Stimulated activated CD8-positive, alpha-beta memory T cell treated with anti-CD3 and anti-CD28 coated beads, Interleukin-15, amount 100 ng/mL, for 1 hour (primary cell): ENCODE data around the gene MAN2B1.
"Not testable (repeated sequence)": the region's sequence is repeated elsewhere in the genome, so short reads cannot be mapped to it uniquely, and the experiment has no call there.

Experiments used
- DNase-seq: peaks from one replicate; pipeline ENCODE4 v3.0.0-alpha.2; 2020; ENCODE audit warnings: low read depth

Gene MAN2B1

DNA sequence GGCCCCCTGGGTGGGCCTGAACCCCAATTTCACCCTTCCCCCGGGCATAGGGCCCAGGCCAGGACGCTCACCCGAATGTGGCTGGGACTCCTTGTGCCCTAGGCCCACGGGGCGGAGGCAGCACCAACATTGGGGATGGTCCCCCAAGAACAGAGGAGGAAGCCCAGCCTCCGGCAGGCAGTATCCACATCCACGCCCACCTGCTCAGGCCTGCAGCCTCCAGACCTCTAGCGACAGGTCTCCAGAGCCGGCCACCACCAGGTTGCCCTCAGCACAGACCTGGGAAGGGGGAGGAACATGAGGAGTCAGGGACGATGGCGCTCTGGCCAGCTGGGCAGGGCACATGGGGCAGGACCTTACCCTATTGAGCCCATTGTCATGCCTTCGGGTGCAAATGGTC lies 22.5 kb upstream of the MAN2B1 start:
- DNase-seq: no peak

GRCh38 chr19:12687496-12688196 lies 21.1 kb upstream of the MAN2B1 start, which contains the start of gene GNG14:
GNG14 (plus strand) TSS chr19:12687998; CDS start chr19:12688049, 51 bp downstream.
- DNase-seq: no peak

GRCh38 chr19:12685831-12686230 lies 19.3 kb upstream of the MAN2B1 start:
- DNase-seq: no peak

GRCh38 chr19:12681074-12681987 lies 14.8 kb upstream of the MAN2B1 start, which contains the start of gene DHPS:
DHPS (minus strand) TSS chr19:12681880; CDS start chr19:12681766, 114 bp downstream.
- peak; percentile 80 for DNase-seq

GRCh38 chr19:12680034-12680433 lies 13.5 kb upstream of the MAN2B1 start:
- DNase-seq: no peak

GRCh38 chr19:12678039-12678438 lies 11.5 kb upstream of the MAN2B1 start:
- not testable (repeated sequence) for DNase-seq

- DNase-seq: no peak
Measured at GRCh38 chr19:12676928-12677327, 10.4 kb upstream of the MAN2B1 start.

DNA sequence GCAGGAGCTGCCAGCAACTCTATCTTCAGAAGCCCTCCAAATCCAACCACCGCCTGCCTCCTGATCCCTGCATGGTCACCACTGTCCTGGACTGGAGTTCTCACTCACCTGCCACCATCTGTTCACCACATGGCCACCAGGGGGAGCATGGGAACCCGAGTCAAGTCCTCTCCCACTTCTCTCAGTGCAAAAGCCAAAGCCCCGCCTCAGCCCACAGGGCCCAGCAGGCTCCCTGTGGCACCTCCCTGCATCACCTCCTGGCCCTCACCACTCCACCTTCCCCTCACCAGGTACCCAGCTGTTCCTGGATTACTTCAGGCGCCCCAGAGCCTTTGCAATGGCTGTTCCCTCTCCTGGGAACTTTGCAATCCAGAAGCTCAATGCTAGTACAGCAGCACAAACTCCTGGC lies 9.8 kb upstream of the MAN2B1 start:
- DNase-seq: peak; percentile 84

DNA sequence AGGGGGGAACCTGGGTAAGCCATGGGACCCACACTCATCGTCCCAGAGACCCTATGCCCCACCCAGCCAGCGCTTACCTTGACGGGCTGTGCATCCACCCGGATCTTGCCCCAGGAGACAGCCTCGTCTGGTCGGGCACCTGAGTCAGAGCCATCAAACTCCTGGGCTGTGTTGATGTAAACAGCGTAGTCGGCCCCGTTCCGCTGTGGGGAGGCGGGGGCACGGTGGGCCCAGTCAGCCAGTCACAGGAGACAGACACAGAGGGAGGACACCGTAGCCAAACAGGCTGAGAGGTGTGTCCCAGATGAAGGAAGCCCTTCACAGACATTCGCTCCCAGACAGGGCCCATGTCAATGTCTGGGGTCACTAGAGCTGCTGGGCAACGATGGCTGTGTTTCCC lies 9.4 kb upstream of the MAN2B1 start:
- no peak for DNase-seq

- no peak for DNase-seq
Measured at GRCh38 chr19:12675399-12675798, 8.9 kb upstream of the MAN2B1 start.

DNA sequence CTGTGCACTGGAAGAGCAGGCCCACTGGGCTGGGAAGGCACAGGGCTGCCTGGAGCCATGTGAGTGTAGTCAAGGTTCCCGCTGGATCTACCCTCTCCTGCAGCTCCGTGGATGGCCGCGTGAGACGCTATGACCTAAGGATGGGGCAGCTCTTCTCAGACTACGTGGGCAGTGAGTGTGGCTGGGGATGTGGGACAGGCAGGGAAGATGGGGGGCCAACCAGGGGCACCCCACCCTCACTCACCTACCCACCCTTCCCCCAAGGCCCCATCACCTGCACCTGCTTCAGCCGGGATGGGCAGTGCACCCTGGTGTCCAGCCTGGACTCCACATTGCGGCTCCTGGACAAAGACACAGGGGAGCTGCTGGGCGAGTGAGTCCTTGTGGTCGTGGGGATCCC lies 6.2 kb upstream of the MAN2B1 start:
- no peak for DNase-seq

DNA sequence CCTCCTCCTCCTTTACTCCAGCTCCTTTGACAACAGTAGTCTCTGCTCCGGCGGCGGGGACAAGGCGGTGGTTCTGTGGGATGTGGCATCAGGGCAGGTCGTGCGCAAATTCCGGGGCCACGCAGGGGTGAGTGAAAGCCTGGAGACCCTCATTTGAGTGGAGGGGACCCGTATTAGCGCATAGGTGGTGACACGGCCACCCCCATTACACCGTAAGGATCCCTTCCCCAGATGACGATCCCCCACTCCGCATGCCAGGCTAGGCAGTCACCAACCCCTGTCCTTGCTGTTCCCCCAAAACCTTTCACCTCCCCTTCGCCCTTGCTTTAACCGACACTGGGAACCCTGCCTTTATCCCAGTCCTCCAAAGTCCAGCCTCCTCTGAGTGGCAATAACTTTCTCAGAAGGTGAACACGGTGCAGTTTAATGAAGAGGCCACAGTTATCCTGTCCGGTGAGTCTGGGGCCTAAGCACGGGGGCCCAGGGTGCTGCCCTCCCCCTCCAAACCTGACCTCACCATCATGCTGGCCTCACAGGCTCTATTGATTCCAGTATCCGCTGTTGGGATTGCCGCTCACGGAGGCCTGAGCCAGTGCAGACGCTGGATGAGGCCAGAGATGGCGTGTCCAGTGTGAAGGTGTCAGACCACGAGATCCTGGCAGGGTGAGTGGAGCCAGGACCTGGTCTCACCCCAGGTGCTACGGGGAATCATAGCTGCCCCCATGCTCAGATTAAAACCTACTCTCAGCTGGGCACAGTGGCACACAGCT lies 3.8 kb upstream of the MAN2B1 start:
- DNase-seq: no peak

GRCh38 chr19:12669270-12670158 lies 3.0 kb upstream of the MAN2B1 start:
- peak; percentile 57 for DNase-seq

DNA sequence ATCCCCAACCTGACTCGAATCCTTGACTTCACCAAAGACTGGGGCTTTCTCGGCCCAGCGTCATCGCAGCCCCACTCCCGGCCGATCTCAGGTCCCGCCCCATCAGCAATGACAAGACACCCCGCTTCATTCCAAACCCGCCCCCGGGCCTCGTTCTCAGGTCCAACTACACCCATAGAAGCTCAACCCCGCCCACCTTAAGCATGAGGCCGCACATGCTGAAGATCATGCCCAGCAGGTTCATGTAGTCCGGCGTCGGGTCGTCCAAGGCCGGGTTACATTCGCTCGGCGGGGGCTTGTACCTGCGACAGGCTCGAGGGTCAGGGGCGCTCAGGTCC lies 2.4 kb upstream of the MAN2B1 start:
- peak; percentile 34 for DNase-seq

- DNase-seq: no peak
Measured at GRCh38 chr19:12668346-12668745, 1.8 kb upstream of the MAN2B1 start.

DNA sequence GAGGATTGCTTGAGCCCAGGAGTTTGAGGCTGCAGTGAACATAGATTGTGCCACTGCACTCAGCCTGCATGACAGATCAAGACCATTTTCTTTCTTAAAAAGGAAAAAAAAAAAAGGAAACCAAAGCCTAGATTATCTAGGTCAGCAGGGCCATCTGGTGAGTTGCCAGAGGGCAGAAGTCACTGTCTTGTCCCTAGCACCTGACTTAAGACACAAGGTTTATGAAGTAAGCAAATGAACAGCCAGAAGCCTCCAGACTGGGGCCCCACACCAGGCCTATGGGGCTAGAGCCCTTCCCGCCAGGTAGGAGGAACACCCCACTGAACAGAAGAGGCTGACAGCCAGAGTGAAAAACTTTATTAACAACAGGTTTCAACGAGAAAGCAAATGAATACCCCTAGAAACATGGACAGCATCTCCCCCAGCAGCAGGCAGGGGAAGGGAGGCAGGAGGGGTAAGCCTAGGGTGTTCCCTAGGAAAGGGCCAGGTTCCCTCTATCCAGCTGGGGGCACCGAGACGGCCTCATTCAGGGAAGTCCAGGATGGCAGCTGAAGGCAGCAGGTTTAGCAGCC lies 1.3 kb upstream of the MAN2B1 start:
- no peak for DNase-seq

- no peak for DNase-seq
Measured at GRCh38 chr19:12665671-12666264, 774 bp downstream of the MAN2B1 start.

DNA sequence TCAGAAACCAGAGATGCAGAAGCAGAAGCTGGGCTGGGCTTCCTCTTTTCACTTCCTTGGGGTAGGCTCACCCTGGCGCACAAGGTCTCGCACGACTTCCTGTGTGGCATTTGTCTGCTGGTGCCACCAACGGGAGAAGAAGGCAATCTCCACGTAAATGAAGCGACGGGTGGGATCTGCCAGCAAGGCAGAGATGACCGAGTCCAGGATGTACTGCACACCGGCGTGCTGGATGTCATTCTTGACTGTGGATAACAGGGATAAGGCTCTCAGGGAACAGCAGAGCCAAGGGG lies 1.3 kb downstream of the MAN2B1 start:
- DNase-seq: no peak

DNA sequence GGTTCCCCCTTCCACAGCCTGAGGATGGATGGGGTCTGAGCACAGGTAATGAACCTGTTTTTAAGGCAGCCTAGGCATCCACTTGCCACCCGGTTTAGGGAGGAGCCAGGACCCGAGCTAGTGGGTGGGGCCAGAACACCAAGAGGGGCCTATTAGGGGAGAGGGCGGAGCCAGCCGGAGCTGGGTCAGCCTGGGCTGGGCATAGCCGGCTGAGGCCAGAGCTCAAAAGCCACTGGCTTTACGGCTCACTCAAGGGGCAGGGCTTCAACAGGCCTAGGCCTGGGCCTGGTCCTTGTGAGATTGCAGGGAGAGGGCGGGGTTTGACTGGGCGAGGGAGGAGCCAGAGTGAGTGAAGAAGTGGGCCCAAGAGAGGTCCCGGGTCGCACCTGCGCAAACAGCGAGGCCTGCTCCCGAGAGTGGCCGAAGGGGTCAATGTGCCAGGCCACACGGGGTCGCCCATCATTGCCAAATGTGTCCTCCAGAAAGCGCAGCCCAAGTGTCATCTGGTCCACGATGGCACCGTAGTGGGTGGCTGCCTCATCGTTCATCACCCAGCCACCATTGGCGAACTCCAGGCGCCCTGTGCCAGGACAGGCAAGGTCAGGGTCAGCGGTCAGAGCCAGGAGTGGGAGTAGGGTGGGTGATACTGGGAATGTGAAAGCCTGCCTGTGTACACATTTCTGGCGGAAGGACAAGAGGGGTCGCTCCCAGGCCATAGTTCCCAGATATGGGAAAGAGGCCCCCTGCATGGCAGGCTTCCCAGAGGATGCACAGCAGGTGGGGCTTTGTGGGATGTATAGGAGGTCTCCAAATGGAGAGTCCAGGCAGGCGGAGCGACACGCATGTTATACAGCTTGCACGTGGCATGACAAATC lies 1.9 kb downstream of the MAN2B1 start:
- no peak for DNase-seq

DNA sequence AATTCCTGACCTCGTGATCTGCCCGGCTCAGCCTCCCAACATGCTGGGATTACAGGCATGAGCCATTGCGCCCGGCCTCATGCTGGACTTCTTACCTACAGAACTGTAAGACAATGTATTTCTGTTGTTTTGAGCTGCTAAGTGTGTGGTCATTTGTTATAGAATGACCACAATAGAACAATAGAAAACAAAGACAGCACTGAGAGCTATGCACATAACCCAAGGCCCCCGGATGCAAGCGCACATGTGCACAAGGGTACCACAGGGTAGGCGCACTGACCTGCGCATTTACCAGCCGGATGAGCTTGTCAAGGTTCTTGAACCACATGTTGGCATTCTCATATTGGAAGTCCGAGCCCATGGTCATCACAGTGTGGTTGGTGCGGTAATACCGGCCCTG lies 5.6 kb downstream of the MAN2B1 start:
- DNase-seq: no peak
